IMR-90 (cell line): Measurements from ENCODE around the gene MRGPRF.

Source experiments
- CEBPB ChIP-seq: IDR thresholded peaks from 2 replicates; pipeline ENCODE4 v1.6.1; 2012; ENCODE audit warnings: low read depth, low read length, improper control_type of control experiment
- FOS ChIP-seq: fragments of 150-350 bp; IDR thresholded peaks from 2 replicates; pipeline ENCODE4 v1.6.1; 2016; ENCODE audit warnings: low read depth, low read length
- MAZ ChIP-seq: IDR thresholded peaks from 2 replicates; pipeline ENCODE4 v1.6.1; 2012; ENCODE audit warnings: low read depth, mild to moderate bottlenecking, low read length, improper control_type of control experiment, moderate library complexity, borderline replicate concordance
- MXI1 ChIP-seq: IDR thresholded peaks from 2 replicates; pipeline ENCODE4 v1.6.1; 2012; ENCODE audit warnings: low read depth, mild to moderate bottlenecking, low read length, moderate library complexity, borderline replicate concordance
- POLR2A ChIP-seq: IDR thresholded peaks from 2 replicates; pipeline ENCODE4 v1.6.1; 2012; ENCODE audit warnings: mild to moderate bottlenecking, low read depth, low read length
- RAD21 ChIP-seq: IDR thresholded peaks from 2 replicates; pipeline ENCODE4 v1.6.1; 2012; ENCODE audit warnings: low read length, improper control_type of control experiment
- SMC3 ChIP-seq: fragments of 150-350 bp; IDR thresholded peaks from 2 replicates; pipeline ENCODE4 v1.6.1; 2016; ENCODE audit warnings: low read depth, mild to moderate bottlenecking, antibody characterized with exemption, low read length, moderate library complexity
- TF ChIP-seq, protein P1 (sequence below): conservative IDR thresholded peaks from 2 replicates; pipeline ENCODE4 v1.5.1; 2012; ENCODE audit warnings: mild to moderate bottlenecking, low read depth, low read length, improper control_type of control experiment
- TF ChIP-seq, protein P2 (sequence below): fragments of 150-350 bp; IDR thresholded peaks from 2 replicates; pipeline ENCODE4 v1.6.1; 2017; ENCODE audit warnings: mild to moderate bottlenecking, antibody characterized with exemption, low read length, low read depth

DNA sequence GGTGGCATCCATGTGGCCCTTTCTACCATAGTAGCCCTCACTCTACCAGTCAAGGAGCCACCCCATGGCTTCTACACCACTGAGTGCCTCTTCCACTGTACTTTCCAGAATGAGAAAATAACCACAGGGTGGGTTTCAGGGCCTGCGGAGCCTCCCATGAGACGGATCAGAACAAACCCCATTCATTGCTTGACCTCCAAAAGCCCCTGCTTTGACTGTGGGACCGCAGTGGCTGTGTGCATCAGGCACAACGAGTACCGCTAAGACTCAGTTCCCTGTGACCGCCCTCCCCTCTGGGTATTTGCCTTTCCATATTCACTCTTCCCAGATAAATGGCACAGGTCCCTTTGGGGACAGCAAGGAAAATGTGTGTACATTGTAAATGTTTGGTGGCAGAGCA is 11.5 kb upstream of the MRGPRF start:
- no peak for TF ChIP-seq RAD21
- TF ChIP-seq, protein P1, sequence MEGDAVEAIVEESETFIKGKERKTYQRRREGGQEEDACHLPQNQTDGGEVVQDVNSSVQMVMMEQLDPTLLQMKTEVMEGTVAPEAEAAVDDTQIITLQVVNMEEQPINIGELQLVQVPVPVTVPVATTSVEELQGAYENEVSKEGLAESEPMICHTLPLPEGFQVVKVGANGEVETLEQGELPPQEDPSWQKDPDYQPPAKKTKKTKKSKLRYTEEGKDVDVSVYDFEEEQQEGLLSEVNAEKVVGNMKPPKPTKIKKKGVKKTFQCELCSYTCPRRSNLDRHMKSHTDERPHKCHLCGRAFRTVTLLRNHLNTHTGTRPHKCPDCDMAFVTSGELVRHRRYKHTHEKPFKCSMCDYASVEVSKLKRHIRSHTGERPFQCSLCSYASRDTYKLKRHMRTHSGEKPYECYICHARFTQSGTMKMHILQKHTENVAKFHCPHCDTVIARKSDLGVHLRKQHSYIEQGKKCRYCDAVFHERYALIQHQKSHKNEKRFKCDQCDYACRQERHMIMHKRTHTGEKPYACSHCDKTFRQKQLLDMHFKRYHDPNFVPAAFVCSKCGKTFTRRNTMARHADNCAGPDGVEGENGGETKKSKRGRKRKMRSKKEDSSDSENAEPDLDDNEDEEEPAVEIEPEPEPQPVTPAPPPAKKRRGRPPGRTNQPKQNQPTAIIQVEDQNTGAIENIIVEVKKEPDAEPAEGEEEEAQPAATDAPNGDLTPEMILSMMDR: no peak
- TF ChIP-seq POLR2A: no peak
- TF ChIP-seq, protein P2, sequence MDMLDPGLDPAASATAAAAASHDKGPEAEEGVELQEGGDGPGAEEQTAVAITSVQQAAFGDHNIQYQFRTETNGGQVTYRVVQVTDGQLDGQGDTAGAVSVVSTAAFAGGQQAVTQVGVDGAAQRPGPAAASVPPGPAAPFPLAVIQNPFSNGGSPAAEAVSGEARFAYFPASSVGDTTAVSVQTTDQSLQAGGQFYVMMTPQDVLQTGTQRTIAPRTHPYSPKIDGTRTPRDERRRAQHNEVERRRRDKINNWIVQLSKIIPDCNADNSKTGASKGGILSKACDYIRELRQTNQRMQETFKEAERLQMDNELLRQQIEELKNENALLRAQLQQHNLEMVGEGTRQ: no peak
- no peak for TF ChIP-seq SMC3
- no peak for TF ChIP-seq CEBPB
- TF ChIP-seq MXI1: no peak
- TF ChIP-seq FOS: no peak
- TF ChIP-seq MAZ: no peak
